GM21825 (cell line): ENCODE results near the gene MCM3.

ENCODE experiments used
- ATAC-seq: cut with Tn5 transposase; IDR thresholded peaks from one replicate; pipeline ENCODE4 v1.9.1; 2021; ENCODE audit warnings: mild to moderate bottlenecking, moderate library complexity; ENCODE audit not compliant: unreplicated experiment

MCM3 gene

DNA sequence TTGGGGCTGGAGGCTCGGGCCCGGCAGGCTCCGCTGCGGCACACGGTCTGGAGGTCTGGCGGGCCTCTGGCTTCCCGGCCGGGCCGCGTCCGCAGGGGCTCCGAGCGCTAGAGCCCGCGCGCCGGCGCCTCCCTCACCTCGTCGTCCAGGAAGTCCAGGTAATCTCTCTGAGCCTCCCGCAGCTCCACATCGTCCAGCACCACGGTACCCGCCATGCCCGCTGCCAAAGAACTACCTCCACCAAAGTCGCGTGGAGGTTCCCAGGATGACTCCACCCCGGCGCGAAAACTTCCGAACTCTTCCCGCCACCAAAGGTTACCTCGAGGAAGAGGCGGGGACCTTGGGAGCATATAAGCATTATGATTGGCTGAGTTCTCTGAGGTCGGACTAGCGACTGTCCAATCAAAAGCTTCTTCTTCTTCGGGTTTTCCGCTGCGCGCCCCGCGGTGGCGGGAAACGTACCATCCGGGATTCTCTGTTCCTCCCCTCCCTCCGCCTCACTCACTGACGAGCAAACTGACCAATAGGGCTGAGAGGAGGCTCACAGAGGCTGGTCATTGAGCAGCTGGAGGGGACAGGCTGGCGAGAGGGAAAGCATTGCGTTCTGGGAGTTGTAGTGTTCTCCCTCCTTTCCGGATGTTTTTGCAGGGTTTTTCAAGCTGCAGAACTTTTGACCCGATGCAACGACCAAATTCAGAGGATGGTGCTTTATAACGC lies at the start of gene MCM3:
Gene MCM3, minus strand, starts transcription at position 283 of the 717 bp plus-strand sequence. Its CDS starts 68 bp downstream, at position 215.
- ATAC-seq = peak; percentile 98

DNA sequence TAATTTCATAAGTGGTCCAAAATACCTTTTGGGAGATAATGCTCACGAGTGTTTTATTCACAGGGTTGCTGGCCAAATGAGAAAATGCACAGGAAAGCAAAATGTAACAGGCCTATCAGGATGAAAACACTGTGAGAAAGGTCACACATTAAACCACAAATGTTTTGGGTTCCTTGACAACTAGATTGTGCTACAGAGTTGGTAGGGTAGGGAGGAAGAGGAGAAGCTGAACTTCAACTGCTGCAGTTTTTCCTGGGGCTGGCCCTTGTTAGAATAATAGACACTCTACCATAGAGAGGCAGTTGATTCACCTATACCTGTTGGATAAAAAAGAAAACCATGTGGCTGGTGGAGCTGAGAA lies 49.3 kb upstream of the MCM3 start:
- no peak for ATAC-seq

GRCh38 chr6:52331793-52332457 lies 47.4 kb upstream of the MCM3 start:
- ATAC-seq = no peak

DNA sequence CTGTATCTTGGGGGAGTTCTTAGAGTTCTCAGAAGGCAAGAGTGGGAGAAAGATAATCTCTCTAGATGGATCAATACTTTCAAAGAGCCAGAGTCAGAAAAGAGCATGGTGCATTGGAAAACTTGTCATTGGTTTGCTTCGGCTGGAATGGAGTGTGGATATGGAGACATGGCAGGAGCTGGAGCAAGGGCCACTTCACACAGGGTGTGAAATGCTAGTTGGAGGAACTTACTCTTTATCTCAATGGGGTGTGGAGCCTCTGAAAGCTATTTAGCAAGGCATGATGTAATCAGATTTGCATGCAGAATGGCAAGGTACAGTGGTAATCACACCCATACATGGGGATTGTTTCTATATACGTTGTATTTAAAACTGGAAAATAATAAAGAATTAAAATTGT lies 45.9 kb upstream of the MCM3 start:
- ATAC-seq = no peak

DNA sequence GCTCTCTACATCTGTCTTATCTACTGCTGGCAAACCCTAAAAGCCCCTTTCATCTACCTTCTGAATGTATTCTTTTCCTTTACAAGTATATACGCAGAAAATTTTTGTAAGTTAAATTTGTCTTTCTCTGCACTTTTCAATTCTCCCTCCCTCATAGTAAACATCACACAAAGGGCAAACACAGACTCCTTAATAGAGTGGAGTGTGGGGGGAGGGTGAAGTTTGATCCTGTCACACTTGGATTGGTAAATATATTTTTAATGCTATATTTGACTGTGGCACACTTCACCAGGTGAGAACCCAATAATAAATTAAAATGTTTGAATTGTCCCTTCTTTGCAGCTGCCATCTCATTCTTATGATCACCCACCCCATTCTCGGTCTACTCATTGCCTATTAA lies 44.2 kb upstream of the MCM3 start:
- no peak for ATAC-seq

GRCh38 chr6:52328303-52328662 lies 43.7 kb upstream of the MCM3 start:
- no peak for ATAC-seq

- ATAC-seq = peak; percentile 54
These were observed 42.2 kb upstream of the MCM3 start for GRCh38 chr6:52326540-52327364.

- no peak for ATAC-seq
These were observed 41.3 kb upstream of the MCM3 start for GRCh38 chr6:52325695-52326471.

DNA sequence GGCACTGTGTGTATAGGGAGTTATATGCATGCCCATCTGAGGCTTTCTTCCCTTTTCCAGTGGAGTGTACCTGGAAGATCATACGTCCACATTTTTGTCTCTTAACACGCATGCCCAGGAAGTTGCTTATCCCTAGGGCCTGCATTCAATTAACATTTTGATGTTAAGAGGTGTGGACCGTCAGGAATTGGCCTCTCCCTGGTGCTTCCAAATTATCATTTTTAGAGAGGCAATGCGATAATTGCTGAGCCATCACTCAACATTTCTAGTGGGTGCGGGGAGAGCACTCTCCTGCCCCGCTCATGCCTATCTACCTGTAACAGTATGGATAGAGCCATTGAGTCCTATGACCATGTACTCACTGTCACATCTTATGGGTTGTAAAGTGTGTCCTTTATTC lies 39.6 kb upstream of the MCM3 start:
- no peak for ATAC-seq

- peak; percentile 99 for ATAC-seq
These were observed 33.5 kb upstream of the MCM3 start for GRCh38 chr6:52317841-52318581.

- no peak for ATAC-seq
These were observed 32.7 kb upstream of the MCM3 start for GRCh38 chr6:52317211-52317610.

DNA sequence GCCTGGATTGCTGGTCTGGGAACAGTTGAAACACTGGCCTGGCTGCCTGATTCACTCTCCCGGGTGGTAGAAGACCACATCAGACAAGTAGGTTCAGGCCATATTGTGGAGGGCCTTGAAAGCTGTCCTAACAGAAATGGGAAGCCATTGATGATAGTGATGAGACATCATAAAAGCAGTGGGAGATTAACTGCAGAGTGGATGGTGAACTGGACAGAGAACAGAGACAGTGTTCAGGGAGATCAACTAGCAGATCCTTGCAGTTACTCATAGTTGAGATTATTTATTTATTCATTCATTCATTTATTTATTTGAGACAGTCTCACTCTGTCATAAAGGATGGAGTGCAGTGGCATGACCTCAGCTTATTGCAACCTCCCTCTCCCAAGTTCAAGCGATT lies 30.2 kb upstream of the MCM3 start:
- ATAC-seq = no peak

DNA sequence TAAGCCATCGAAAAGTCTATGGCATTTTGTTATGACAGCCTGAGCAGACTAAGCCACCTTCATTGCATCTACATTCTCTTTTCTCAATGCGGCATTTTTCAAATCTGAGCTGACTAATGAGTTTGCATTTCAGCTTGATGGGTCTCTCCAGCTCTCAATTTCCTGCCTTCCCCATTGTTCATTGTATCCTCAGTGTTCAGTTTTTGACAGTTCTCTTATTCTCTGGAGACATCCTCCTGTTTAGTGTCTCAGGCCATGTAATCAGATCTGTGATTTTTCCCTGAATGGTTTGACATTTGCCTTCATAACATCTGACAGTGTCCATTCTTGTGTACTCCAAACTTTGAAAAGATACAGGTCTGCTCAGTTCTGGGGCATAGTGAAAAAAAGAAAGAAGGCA lies 27.9 kb upstream of the MCM3 start:
- ATAC-seq = no peak

DNA sequence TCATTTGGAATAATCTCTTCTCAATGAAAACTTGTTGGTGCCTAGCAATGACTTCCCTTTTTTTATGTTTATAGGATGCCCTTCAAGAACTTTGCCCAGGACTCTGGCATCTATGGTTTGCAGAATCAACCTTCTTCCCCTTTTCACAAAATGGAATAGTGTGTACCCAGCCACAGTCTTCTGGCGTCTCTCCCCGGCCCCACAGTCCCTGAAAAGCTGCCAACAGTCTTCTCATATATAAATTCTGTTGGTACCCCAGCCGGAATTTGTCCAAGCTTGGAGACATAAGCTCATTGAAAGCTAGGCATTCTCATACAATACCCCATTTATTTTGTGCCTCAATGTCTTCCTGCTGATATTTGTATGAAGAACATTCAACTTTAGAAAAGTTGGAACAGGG lies 26.4 kb upstream of the MCM3 start:
- no peak for ATAC-seq

DNA sequence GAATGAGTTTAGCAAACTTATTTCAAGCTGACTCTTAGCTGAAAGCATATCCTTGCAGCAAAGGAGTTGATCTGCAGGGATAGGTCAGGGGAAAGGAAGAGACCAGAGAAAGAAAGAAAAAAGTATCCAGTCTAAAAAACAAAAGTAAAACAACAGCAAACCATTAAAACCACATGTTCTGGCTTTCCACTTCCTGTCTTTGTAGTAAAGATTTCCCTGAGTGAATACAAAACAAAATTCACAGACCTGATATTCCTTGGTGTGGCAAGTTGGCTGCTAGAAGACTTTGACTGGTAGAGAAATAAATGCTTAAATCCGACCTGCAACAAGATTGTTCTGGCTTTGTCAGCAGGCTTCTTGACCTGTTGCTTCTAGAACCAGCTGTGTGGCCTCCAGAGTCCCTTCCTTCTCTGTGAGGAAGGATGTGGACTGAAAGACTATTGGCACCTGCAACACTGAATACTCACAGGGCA lies 23.4 kb upstream of the MCM3 start:
- ATAC-seq = no peak

- ATAC-seq = no peak
These were observed 22.7 kb upstream of the MCM3 start for GRCh38 chr6:52306972-52307870.

GRCh38 chr6:52305948-52306767 lies 21.6 kb upstream of the MCM3 start:
- ATAC-seq = peak; percentile 62

GRCh38 chr6:52305411-52305810 lies 20.9 kb upstream of the MCM3 start:
- ATAC-seq = no peak
